HFF-Myc (cell line): ENCODE data around the gene THBS1.

Experiments used
- DNase-seq: peaks from one replicate; pipeline ENCODE4 v3.0.0-alpha.2; 2011; ENCODE audit warnings: low read depth; ENCODE audit errors: extremely low read depth
- H3K4me3 ChIP-seq: replicated peaks from 2 replicates; pipeline ENCODE4 v1.5.1; 2011; ENCODE audit warnings: low read depth, mild to moderate bottlenecking, control low read depth, low read length
- TF ChIP-seq, protein P1 (sequence below): IDR thresholded peaks from 2 replicates; pipeline ENCODE4 v1.5.1; 2012; ENCODE audit warnings: mild to moderate bottlenecking, low read depth, low read length, control low read depth; ENCODE audit errors: missing control alignments

THBS1 gene

DNA sequence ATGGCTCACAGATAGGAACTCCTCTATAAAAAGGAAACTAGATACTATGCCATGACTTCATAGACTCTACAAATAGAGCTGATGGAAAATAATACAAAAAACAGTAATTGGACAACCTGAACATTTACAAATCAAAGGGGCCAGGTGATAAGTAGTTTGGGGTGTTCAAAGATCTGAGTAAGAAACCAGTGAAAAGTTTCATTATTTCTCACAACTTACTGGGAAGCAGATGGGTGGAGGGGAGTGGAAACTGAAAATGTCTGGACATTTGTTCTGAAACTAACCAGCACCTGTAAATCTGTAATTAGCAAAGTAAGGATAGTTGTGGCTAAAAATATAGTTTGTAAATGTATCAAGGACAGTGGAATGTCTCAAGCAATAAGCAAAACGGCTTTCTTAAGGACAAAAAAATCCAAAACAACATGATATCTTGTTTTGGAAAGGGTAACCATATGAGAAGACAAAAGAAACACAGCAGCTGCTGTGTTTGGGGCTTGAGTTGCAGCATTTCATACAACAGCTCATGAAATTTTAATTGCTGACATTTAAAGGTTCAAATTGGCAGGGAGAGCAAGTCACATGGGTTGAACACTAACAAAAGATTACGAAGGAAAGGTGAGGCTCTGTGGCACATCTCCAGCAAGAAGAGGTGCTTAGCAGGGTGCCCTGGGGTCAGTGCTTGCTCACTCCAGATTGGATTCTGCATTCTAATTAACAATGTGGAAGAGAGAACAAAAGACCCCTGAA, 26.8 kb upstream of the THBS1 start:
- TF ChIP-seq, protein P1, sequence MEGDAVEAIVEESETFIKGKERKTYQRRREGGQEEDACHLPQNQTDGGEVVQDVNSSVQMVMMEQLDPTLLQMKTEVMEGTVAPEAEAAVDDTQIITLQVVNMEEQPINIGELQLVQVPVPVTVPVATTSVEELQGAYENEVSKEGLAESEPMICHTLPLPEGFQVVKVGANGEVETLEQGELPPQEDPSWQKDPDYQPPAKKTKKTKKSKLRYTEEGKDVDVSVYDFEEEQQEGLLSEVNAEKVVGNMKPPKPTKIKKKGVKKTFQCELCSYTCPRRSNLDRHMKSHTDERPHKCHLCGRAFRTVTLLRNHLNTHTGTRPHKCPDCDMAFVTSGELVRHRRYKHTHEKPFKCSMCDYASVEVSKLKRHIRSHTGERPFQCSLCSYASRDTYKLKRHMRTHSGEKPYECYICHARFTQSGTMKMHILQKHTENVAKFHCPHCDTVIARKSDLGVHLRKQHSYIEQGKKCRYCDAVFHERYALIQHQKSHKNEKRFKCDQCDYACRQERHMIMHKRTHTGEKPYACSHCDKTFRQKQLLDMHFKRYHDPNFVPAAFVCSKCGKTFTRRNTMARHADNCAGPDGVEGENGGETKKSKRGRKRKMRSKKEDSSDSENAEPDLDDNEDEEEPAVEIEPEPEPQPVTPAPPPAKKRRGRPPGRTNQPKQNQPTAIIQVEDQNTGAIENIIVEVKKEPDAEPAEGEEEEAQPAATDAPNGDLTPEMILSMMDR = no peak
- H3K4me3 ChIP-seq = no peak overlapping the region
- no peak for DNase-seq

DNA sequence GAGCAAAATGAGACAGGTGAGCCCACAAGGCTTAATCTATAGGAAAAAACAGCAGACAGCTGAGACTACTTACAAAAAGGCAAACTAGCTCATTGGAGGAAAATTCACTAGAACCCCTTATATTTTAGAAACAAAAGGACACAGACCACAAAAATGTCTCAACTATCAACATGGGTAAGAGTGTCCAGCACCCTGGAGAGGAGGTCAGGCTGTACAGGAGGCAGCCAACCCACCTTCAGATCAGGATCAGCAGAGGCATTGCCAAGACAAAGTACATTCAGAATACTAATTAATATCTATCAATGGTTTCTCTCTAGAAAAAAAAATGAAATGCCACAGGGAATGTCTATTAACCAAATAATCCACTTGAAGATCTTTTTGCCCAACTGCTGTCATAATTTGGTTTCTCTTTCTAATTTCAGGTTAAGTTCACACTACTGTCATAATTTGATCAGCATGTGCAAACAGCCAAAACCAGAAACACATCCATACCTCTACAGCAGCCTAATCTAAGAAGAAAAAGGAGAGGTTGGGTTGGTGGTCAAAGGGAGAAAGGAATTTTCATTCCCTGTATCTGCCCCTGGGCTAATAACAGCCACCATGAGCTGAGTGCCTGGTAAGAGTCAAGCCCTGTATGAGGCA, 26.0 kb upstream of the THBS1 start:
- no peak for DNase-seq
- TF ChIP-seq, protein P1 = no peak
- no peak overlapping the region for H3K4me3 ChIP-seq

DNA sequence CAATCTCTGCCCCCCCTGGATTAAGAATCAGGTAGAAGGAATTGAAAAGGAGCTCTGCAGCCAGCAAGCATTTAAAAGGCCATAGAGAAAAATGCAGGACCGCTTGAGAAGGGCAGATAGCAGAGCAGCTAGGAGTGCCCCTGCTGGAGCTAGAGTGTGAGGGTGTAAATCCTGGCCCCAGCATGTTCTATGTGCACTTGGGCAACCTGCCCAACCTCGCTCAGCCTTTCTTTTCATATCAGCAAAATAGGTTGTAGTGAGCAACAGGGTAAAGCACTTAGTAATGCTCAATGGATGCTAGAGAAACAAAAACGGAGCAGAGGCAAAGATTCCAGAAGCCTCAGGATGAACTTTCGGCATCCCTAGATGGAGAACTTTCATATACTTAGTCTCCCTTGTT, 25.0 kb upstream of the THBS1 start:
- TF ChIP-seq, protein P1 = no peak
- no peak for DNase-seq
- no peak overlapping the region for H3K4me3 ChIP-seq

DNA sequence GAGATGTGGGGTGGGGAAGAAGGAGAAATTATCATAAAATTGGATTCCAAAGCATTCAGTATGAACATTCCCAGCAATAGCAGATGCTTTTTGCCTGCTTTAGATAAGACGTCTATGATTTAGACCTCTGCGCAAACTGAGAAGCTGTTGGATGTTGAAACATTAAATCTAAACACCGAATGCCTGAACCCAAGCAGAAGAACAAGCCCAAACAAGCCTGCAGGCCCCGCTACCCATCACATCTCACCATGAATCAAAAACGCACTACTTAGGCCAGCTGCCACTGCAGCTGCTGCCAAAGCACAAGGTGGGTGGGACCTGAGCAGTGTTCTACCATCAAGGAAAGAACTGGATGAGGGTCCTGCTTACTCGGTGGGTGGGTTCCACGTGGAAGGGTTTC, 24.4 kb upstream of the THBS1 start:
- TF ChIP-seq, protein P1 = no peak
- DNase-seq = no peak
- no peak overlapping the region for H3K4me3 ChIP-seq

DNA sequence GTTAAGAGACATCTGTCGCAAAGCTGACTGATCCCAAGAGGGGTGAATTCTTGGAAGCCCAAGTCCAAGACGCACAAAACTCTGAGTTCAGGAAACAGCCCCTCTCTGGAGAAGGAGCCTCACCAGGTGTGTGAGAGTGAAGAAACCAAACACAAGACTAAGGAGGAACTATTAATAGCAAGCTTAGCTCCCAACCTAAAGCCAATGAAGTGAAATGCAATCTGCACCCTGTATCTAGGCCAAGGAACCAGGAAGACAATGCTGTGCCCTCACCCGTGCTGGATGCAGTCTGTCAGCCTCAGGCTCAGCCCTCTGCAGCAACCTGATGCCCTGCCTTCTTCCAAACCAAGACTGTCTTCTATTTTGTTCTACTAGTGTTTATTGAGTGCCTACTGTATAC, 22.5 kb upstream of the THBS1 start:
- TF ChIP-seq, protein P1 = no peak
- H3K4me3 ChIP-seq = no peak overlapping the region
- no peak for DNase-seq

DNA sequence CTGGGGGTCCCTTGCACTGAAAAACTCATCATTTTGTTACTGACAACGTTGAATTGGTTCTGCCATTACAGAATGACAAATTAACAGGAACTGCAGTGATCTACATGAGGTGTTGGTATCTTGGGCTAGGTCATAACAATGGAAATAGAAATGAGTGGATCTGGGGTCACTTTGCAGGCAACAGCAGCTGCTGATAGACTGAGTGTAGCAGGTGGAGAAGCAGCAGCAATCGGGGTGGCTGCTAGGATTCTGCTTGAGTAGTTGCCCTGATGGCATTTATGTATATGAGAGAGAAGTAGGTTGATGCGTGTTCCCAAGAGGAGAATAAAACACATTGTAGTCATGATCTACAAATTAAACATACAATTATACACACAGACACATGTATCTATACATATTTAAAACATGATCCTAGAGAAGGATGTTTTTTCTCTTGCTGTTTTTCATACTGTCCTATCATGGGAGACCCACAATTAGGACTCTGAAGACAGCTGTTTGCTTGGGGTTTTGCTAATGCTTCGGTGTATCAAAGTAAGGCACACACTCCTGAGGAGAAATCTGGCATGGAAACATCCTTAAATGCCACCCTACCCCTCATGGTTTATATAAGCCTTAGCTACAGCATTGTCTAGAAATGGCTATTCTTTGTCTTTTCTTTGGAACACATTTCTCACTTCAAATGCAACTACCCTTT, 15.8 kb upstream of the THBS1 start:
- TF ChIP-seq, protein P1 = no peak
- DNase-seq = no peak
- no peak overlapping the region for H3K4me3 ChIP-seq
